ENCODE measurements around the gene MANEAL. TPM values are rescaled to one million over a fixed set of nuclear protein-coding genes. Genes with fewer than 3 reads are reported as not detected.

The MANEAL gene
- total RNA-seq, 1 experiment from 2014 or later, result 11.6 TPM

- Histone ChIP-seq H3K4me3 (ENCODE audit: insufficient read depth, low read depth, low read length) (no peak overlapping the region), H3K36me3 (replicated peaks; ENCODE audit: control insufficient read depth, insufficient read depth, low read length) (peaks cover 4% of the 10 kb centered on the region), H3K27me3 (ENCODE audit: control insufficient read depth, insufficient read depth, low read length) (no peaks in the 10 kb centered on the region)
- DNase-seq, result no peak
These were observed 38.2 kb downstream of the MANEAL start for GRCh38 chr1:37831809-37832208.

- H3K4me3 ChIP-seq (ENCODE audit: insufficient read depth, low read depth, low read length), result no peak overlapping the region
- peaks cover 8% of the 10 kb centered on the region for H3K36me3 ChIP-seq (replicated peaks; ENCODE audit: control insufficient read depth, insufficient read depth, low read length)
- no peaks in the 10 kb centered on the region for H3K27me3 ChIP-seq (ENCODE audit: control insufficient read depth, insufficient read depth, low read length)
- DNase-seq, result no peak
These were observed 43.1 kb downstream of the MANEAL start for GRCh38 chr1:37836788-37837187.

GRCh38 chr1:37839676-37840075 is 46.0 kb downstream of the MANEAL start:
- Histone ChIP-seq H3K36me3 (replicated peaks; ENCODE audit: control insufficient read depth, insufficient read depth, low read length) (peaks cover 7% of the 10 kb centered on the region), H3K27me3 (ENCODE audit: control insufficient read depth, insufficient read depth, low read length) (no peaks in the 10 kb centered on the region)

GRCh38 chr1:37840711-37841110 is 47.1 kb downstream of the MANEAL start:
- no peaks in the 10 kb centered on the region for H3K27me3 ChIP-seq (ENCODE audit: control insufficient read depth, insufficient read depth, low read length)
- H3K4me3 ChIP-seq (ENCODE audit: insufficient read depth, low read depth, low read length), result no peak overlapping the region
- H3K36me3 ChIP-seq (replicated peaks; ENCODE audit: control insufficient read depth, insufficient read depth, low read length), result peaks cover 3% of the 10 kb centered on the region
- no peak for DNase-seq

More at GRCh38 chr1:37839676-37840075, 46.0 kb downstream of the MANEAL start:
- no peak for DNase-seq
- no peak overlapping the region for H3K4me3 ChIP-seq (ENCODE audit: insufficient read depth, low read depth, low read length)

GRCh38 chr1:37841652-37842051 is 48.0 kb downstream of the MANEAL start:
- Histone ChIP-seq H3K36me3 (replicated peaks; ENCODE audit: control insufficient read depth, insufficient read depth, low read length) (peaks cover 3% of the 10 kb centered on the region), H3K4me3 (ENCODE audit: insufficient read depth, low read depth, low read length) (no peak overlapping the region), H3K27me3 (ENCODE audit: control insufficient read depth, insufficient read depth, low read length) (no peaks in the 10 kb centered on the region)
- no peak for DNase-seq

- no peak for DNase-seq
These were observed 50.9 kb downstream of the MANEAL start for GRCh38 chr1:37844536-37844935.

GRCh38 chr1:37845049-37845646 is 51.5 kb downstream of the MANEAL start:
- Histone ChIP-seq H3K27me3 (ENCODE audit: control insufficient read depth, insufficient read depth, low read length) (no peaks in the 10 kb centered on the region), H3K36me3 (replicated peaks; ENCODE audit: control insufficient read depth, insufficient read depth, low read length) (no peaks in the 10 kb centered on the region), H3K4me3 (ENCODE audit: insufficient read depth, low read depth, low read length) (no peak overlapping the region)
- no peak for DNase-seq

More at GRCh38 chr1:37844536-37844935, 50.9 kb downstream of the MANEAL start:
- Histone ChIP-seq H3K4me3 (ENCODE audit: insufficient read depth, low read depth, low read length) (no peak overlapping the region), H3K27me3 (ENCODE audit: control insufficient read depth, insufficient read depth, low read length) (no peaks in the 10 kb centered on the region), H3K36me3 (replicated peaks; ENCODE audit: control insufficient read depth, insufficient read depth, low read length) (peaks cover 3% of the 10 kb centered on the region)

- H3K36me3 ChIP-seq (replicated peaks; ENCODE audit: control insufficient read depth, insufficient read depth, low read length), result no peaks in the 10 kb centered on the region
- H3K27me3 ChIP-seq (ENCODE audit: control insufficient read depth, insufficient read depth, low read length), result no peaks in the 10 kb centered on the region
- DNase-seq, result no peak
- no peak overlapping the region for H3K4me3 ChIP-seq (ENCODE audit: insufficient read depth, low read depth, low read length)
These were observed 52.1 kb downstream of the MANEAL start for GRCh38 chr1:37845786-37846185.

- no peak for DNase-seq
- no peak overlapping the region for H3K4me3 ChIP-seq (ENCODE audit: insufficient read depth, low read depth, low read length)
- H3K36me3 ChIP-seq (replicated peaks; ENCODE audit: control insufficient read depth, insufficient read depth, low read length), result no peaks in the 10 kb centered on the region
- no peaks in the 10 kb centered on the region for H3K27me3 ChIP-seq (ENCODE audit: control insufficient read depth, insufficient read depth, low read length)
These were observed 53.1 kb downstream of the MANEAL start for GRCh38 chr1:37846647-37847339.

- no peak overlapping the region for H3K4me3 ChIP-seq (ENCODE audit: insufficient read depth, low read depth, low read length)
- no peaks in the 10 kb centered on the region for H3K36me3 ChIP-seq (replicated peaks; ENCODE audit: control insufficient read depth, insufficient read depth, low read length)
- no peak for DNase-seq
- no peaks in the 10 kb centered on the region for H3K27me3 ChIP-seq (ENCODE audit: control insufficient read depth, insufficient read depth, low read length)
These were observed 55.8 kb downstream of the MANEAL start for GRCh38 chr1:37849480-37849879.

GRCh38 chr1:37850352-37850955 is 56.8 kb downstream of the MANEAL start:
- H3K4me3 ChIP-seq (ENCODE audit: insufficient read depth, low read depth, low read length), result no peak overlapping the region
- H3K36me3 ChIP-seq (replicated peaks; ENCODE audit: control insufficient read depth, insufficient read depth, low read length), result peaks cover 4% of the 10 kb centered on the region
- DNase-seq, result no peak
- H3K27me3 ChIP-seq (ENCODE audit: control insufficient read depth, insufficient read depth, low read length), result no peaks in the 10 kb centered on the region

Other genes with a start within 250 kb of the MANEAL start
- 18.5 and 19.8 TPM in 2 replicates for gene SNIP1, start 239.6 kb upstream of the MANEAL start, total RNA-seq (2014; rRNA removed; shearing (Covaris generic))
- gene DNALI1, start 236.9 kb upstream of the MANEAL start, total RNA-seq (2014; rRNA removed; shearing (Covaris generic)), result 3.3 and 4.0 TPM in 2 replicates
- 170 and 197 TPM in 2 replicates for gene GNL2, start 197.9 kb upstream of the MANEAL start, total RNA-seq (2014; rRNA removed; shearing (Covaris generic))
- 0.14 TPM in 1 of 2 replicates, not detected in the other for gene RSPO1, start 159.0 kb upstream of the MANEAL start, total RNA-seq (2014; rRNA removed; shearing (Covaris generic))
- 46.9 and 55.4 TPM in 2 replicates for gene CDCA8, start 101.3 kb upstream of the MANEAL start, total RNA-seq (2014; rRNA removed; shearing (Covaris generic))
- gene EPHA10, start 28.7 kb upstream of the MANEAL start, total RNA-seq (2014; rRNA removed; shearing (Covaris generic)), result 0.15 and 0.21 TPM in 2 replicates
- 70.5 and 94.7 TPM in 2 replicates for gene C1orf122, start 13.9 kb downstream of the MANEAL start, total RNA-seq (2014; rRNA removed; shearing (Covaris generic))
- 54.3 and 61.8 TPM in 2 replicates for gene YRDC, start 14.4 kb downstream of the MANEAL start, total RNA-seq (2014; rRNA removed; shearing (Covaris generic))
- gene MTF1, start 65.7 kb downstream of the MANEAL start, total RNA-seq (2014; rRNA removed; shearing (Covaris generic)), result 2.7 and 2.9 TPM in 2 replicates
- gene INPP5B, start 153.2 kb downstream of the MANEAL start, total RNA-seq (2014; rRNA removed; shearing (Covaris generic)), result 34.3 and 35.7 TPM in 2 replicates
- gene SF3A3, start 196.2 kb downstream of the MANEAL start, total RNA-seq (2014; rRNA removed; shearing (Covaris generic)), result 181 and 196 TPM in 2 replicates
- 51.5 and 54.8 TPM in 2 replicates for gene FHL3, start 211.7 kb downstream of the MANEAL start, total RNA-seq (2014; rRNA removed; shearing (Covaris generic))
- 70.5 and 87.7 TPM in 2 replicates for gene UTP11, start 218.9 kb downstream of the MANEAL start, total RNA-seq (2014; rRNA removed; shearing (Covaris generic))

All from H7 (cell line).